Measurements from ENCODE around the gene MYH14. TPM values are rescaled to one million over a fixed set of nuclear protein-coding genes. Genes with fewer than 3 reads are reported as not detected.

MYH14 gene
- total and polyA plus RNA-seq, 2 of the 13 experiments (the other 11 are each of a cell fraction or from before 2014, with no cell fraction given), result 5.5 to 5.8 TPM

GRCh38 chr19:50300051-50300450 lies 96.6 kb downstream of the MYH14 start:
- H3K4me1 ChIP-seq (ENCODE audit: insufficient read depth, low read length), result peaks cover 13% of the 10 kb centered on the region
- DNase-seq (ENCODE audit: low spot score) (no peak), ATAC-seq (no peak), FAIRE-seq (no peak)
- intact Hi-C loops (cut with micrococcal nuclease; ENCODE audit: unreplicated experiment), result no loop called here
- H2AFZ ChIP-seq (ENCODE audit: low read length), result no peak overlapping the region
- H3K79me2 ChIP-seq (ENCODE audit: insufficient read depth, low read length), result no peaks in the 10 kb centered on the region
- no peaks in the 10 kb centered on the region for H4K20me1 ChIP-seq (ENCODE audit: insufficient read depth, low read length)
- in situ Hi-C loops (cut with HindIII; ENCODE audit: extremely low pct_ligation_motif_present, low pct_unique_long_range_greater_than_20kb), result no loop called here
- H3K9ac ChIP-seq (ENCODE audit: insufficient read depth, low read depth, low read length), result no peak overlapping the region
- no peak overlapping the region for H3K27ac ChIP-seq (ENCODE audit: extremely low read length, insufficient read depth, low read length)
- 44% methylated on average over 1 of the region's 2 CpGs for WGBS (ENCODE audit: low lambda C conversion rate)
- H3K4me3 ChIP-seq (replicated peaks in 1 of 3; ENCODE audit: insufficient read depth in 1 of 3, low read depth in 2 of 3, low read length in 3 of 3), result no peak overlapping the region
- no peaks in the 10 kb centered on the region for H3K27me3 ChIP-seq (ENCODE audit: control insufficient read depth in 1 of 2, insufficient read depth in 2 of 2, low read length in 2 of 2)
- no peak overlapping the region for H3K4me2 ChIP-seq (ENCODE audit: low read depth, low read length)
- no peaks in the 10 kb centered on the region for H3K9me3 ChIP-seq (ENCODE audit: low read length)
- CTCF ChIA-PET (ENCODE audit: low intra/inter-chr PET ratio, low total read pairs), result no interaction called here
- no TSS peak for BruUV-seq (replicated peaks)
- H3K36me3 ChIP-seq (replicated peaks in 1 of 2; ENCODE audit: control insufficient read depth in 1 of 2, insufficient read depth in 2 of 2, low read length in 2 of 2), result no peaks in the 10 kb centered on the region
- POLR2A ChIA-PET, result no interaction called here
- TF ChIP-seq ARID2 (CRISPR knock-in tag; IDR thresholded peaks at IDR 0.05; ENCODE audit: borderline replicate concordance) (no peak), CEBPG (CRISPR knock-in tag; IDR thresholded peaks at IDR 0.05) (no peak), EHMT2 (IDR thresholded peaks at IDR 0.05; ENCODE audit: borderline replicate concordance, low read depth, low read length) (no peak), ZNF564 (CRISPR knock-in tag; IDR thresholded peaks at IDR 0.05) (no peak), KDM5B (CRISPR knock-in tag; IDR thresholded peaks at IDR 0.05; ENCODE audit: borderline replicate concordance) (no peak), ZNF713 (CRISPR knock-in tag; IDR thresholded peaks at IDR 0.05) (no peak), SPEN (CRISPR knock-in tag; IDR thresholded peaks at IDR 0.05; ENCODE audit: low read depth) (no peak), PTBP1 (IDR thresholded peaks at IDR 0.05; ENCODE audit: low read depth, low read length, poor library complexity, severe bottlenecking) (no peak), ZNF597 (CRISPR knock-in tag; IDR thresholded peaks at IDR 0.05) (no peak), MAFK (conservative IDR thresholded peaks at IDR 0.05 in 1 of 2, IDR thresholded peaks at IDR 0.05 in 1 of 2; ENCODE audit: low read length in 2 of 2) (no peak), XRCC5 (optimal IDR thresholded peaks at IDR 0.05; ENCODE audit: low read length) (no peak)
- TF ChIP-seq, protein P1, sequence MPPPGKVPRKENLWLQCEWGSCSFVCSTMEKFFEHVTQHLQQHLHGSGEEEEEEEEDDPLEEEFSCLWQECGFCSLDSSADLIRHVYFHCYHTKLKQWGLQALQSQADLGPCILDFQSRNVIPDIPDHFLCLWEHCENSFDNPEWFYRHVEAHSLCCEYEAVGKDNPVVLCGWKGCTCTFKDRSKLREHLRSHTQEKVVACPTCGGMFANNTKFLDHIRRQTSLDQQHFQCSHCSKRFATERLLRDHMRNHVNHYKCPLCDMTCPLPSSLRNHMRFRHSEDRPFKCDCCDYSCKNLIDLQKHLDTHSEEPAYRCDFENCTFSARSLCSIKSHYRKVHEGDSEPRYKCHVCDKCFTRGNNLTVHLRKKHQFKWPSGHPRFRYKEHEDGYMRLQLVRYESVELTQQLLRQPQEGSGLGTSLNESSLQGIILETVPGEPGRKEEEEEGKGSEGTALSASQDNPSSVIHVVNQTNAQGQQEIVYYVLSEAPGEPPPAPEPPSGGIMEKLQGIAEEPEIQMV (CRISPR knock-in tag; IDR thresholded peaks at IDR 0.05; ENCODE audit: low read depth), result no peak
- TF ChIP-seq, protein P2, sequence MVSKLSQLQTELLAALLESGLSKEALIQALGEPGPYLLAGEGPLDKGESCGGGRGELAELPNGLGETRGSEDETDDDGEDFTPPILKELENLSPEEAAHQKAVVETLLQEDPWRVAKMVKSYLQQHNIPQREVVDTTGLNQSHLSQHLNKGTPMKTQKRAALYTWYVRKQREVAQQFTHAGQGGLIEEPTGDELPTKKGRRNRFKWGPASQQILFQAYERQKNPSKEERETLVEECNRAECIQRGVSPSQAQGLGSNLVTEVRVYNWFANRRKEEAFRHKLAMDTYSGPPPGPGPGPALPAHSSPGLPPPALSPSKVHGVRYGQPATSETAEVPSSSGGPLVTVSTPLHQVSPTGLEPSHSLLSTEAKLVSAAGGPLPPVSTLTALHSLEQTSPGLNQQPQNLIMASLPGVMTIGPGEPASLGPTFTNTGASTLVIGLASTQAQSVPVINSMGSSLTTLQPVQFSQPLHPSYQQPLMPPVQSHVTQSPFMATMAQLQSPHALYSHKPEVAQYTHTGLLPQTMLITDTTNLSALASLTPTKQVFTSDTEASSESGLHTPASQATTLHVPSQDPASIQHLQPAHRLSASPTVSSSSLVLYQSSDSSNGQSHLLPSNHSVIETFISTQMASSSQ (IDR thresholded peaks at IDR 0.05; ENCODE audit: low read depth), result no peak
- TF ChIP-seq, protein P2 (CRISPR knock-in tag; IDR thresholded peaks at IDR 0.05; ENCODE audit: borderline replicate concordance), result no peak
- TF ChIP-seq, protein P3, sequence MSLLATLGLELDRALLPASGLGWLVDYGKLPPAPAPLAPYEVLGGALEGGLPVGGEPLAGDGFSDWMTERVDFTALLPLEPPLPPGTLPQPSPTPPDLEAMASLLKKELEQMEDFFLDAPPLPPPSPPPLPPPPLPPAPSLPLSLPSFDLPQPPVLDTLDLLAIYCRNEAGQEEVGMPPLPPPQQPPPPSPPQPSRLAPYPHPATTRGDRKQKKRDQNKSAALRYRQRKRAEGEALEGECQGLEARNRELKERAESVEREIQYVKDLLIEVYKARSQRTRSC (CRISPR knock-in tag; IDR thresholded peaks at IDR 0.05; ENCODE audit: low read depth), result no peak
